Measurements from ENCODE around the gene VAMP1. TPM values are rescaled to one million over a fixed set of nuclear protein-coding genes. Genes with fewer than 3 reads are reported as not detected.
A peak's percentile ranks its signal among the peaks of the same experiment; 100 is the strongest.

The VAMP1 gene
- total RNA-seq, 4 donors from 2014 or later: 7.5 to 25.9 (median 12.8) TPM

- intact Hi-C loops (cut with DNase I): no loop called here
- Histone ChIP-seq H3K27ac (no peak overlapping the region), H3K27me3 (no peaks in the 10 kb centered on the region), H3K9me3 (no peaks in the 10 kb centered on the region), H3K4me3 (replicated peaks in 1 of 3) (no peak overlapping the region), H3K36me3 (no peaks in the 10 kb centered on the region), H3K4me1 (peaks cover 33 to 34% of the 10 kb centered on the region in 2 donors)
- TF ChIP-seq CTCF (IDR thresholded peaks at IDR 0.05) (no peak), POLR2A (IDR thresholded peaks at IDR 0.05) (no peak)
- WGBS, 2 donors: 70 to 72% methylated on average over 8 to 9 of the region's 9 CpGs
- no peak for DNase-seq
These were observed 27.0 kb downstream of the VAMP1 start for GRCh38 chr12:6443361-6443983.

- H3K36me3 ChIP-seq: no peaks in the 10 kb centered on the region
These were observed 27.6 kb downstream of the VAMP1 start for GRCh38 chr12:6442836-6443235.

GRCh38 chr12:6440391-6440790 lies 30.1 kb downstream of the VAMP1 start:
- TF ChIP-seq CTCF (IDR thresholded peaks at IDR 0.05): no peak
- no peak for TF ChIP-seq POLR2A (IDR thresholded peaks at IDR 0.05)
- 63 to 70% methylated on average over 1 of the region's 1 CpG for WGBS, 2 donors
- intact Hi-C loops (cut with DNase I): no loop called here
- Histone ChIP-seq H3K27ac (no peak overlapping the region), H3K27me3 (no peaks in the 10 kb centered on the region), H3K9me3 (no peaks in the 10 kb centered on the region), H3K4me1 (peaks cover 9 to 10% of the 10 kb centered on the region in 2 donors), H3K4me3 (replicated peaks in 1 of 3) (no peak overlapping the region), H3K36me3 (no peaks in the 10 kb centered on the region)
- no peak for DNase-seq

More at GRCh38 chr12:6442836-6443235, 27.6 kb downstream of the VAMP1 start:
- Histone ChIP-seq H3K4me3 (replicated peaks in 1 of 3) (no peak overlapping the region), H3K27ac (no peak overlapping the region), H3K27me3 (no peaks in the 10 kb centered on the region), H3K9me3 (no peaks in the 10 kb centered on the region), H3K4me1 (peaks cover 29 to 32% of the 10 kb centered on the region in 2 donors)
- 85 to 87% methylated on average over 9 of the region's 9 CpGs for WGBS, 2 donors
- no peak for DNase-seq
- TF ChIP-seq POLR2A (IDR thresholded peaks at IDR 0.05) (no peak), CTCF (IDR thresholded peaks at IDR 0.05) (no peak)
- intact Hi-C loops (cut with DNase I): no loop called here

DNA sequence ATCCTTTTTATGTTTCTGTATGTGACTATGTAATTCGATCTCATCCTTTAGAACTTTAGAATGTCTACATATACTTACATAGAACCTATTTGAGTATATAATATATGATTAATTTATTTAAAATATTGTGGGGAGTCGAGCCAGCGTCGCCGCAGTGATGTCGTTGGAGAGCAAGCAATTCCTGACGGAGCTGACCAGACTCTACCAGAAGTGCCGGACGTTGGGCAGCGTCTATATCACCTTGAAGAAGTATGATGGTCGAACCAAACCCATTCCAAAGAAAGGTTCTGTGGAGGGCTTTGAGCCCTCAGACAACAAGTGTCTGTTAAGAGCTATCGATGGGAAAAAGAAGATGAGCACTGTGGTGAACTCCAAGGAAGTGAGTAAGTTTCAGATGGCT lies 32.1 kb downstream of the VAMP1 start:
- intact Hi-C loops (cut with DNase I): no loop called here
- Histone ChIP-seq H3K4me1 (peaks cover 6 to 11% of the 10 kb centered on the region in 2 donors), H3K4me3 (replicated peaks in 1 of 3) (no peak overlapping the region), H3K9me3 (no peaks in the 10 kb centered on the region), H3K36me3 (no peaks in the 10 kb centered on the region), H3K27me3 (no peaks in the 10 kb centered on the region), H3K27ac (no peak overlapping the region)
- DNase-seq: no peak
- WGBS, 2 donors: 87 to 94% methylated on average over 12 of the region's 12 CpGs
- TF ChIP-seq POLR2A (IDR thresholded peaks at IDR 0.05) (no peak), CTCF (IDR thresholded peaks at IDR 0.05) (no peak)

DNA sequence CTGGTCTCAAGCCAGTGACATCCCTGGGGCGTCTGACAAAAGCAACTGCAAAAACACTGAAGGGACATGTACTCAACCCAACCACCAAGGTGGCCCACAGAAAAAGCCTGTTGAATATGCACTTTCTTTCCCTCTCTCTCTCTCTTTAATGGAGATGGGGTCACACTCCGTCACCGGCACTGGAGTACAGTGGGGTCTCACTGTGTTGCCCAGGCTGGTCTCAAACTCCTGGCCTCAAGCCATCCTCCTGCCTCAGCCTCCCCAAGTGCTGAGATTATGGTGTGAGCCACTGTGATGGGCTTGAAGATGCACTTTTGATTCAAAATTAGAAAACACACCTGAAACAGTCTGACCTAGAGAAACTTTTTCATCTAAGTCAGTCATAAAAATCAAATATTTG lies 32.9 kb downstream of the VAMP1 start:
- DNase-seq: peak in 1 of 2 donors; percentile 1
- Histone ChIP-seq H3K36me3 (no peaks in the 10 kb centered on the region), H3K27ac (no peak overlapping the region), H3K4me1 (peaks cover 8 to 19% of the 10 kb centered on the region in 2 donors), H3K4me3 (replicated peaks in 1 of 3) (no peak overlapping the region), H3K9me3 (no peaks in the 10 kb centered on the region), H3K27me3 (no peaks in the 10 kb centered on the region)
- intact Hi-C loops (cut with DNase I): no loop called here
- 92 to 95% methylated on average over 3 of the region's 3 CpGs for WGBS, 2 donors
- no peak for TF ChIP-seq POLR2A (IDR thresholded peaks at IDR 0.05)
- TF ChIP-seq CTCF (IDR thresholded peaks at IDR 0.05): no peak
